Neural progenitor cell (in vitro differentiated cells): ENCODE results near the gene TBC1D20. TPM values are rescaled to one million over a fixed set of nuclear protein-coding genes. Genes with fewer than 3 reads are reported as not detected.

ENCODE experiments used
- DNase-seq: peaks from one replicate; pipeline ENCODE4 v3.0.0-alpha.2; 2016; ENCODE audit warnings: low spot score
- H2AFZ ChIP-seq: fragments of 200-600 bp; sonication (generic); replicated peaks from 2 replicates; pipeline ENCODE4 v1.6.1; 2016; ENCODE audit warnings: antibody characterized with exemption
- H3F3A ChIP-seq: fragments of 200-600 bp; sonication (generic); 2 replicates; pipeline ENCODE4 v1.6.1; 2016; ENCODE audit warnings: antibody characterized with exemption, low read depth
- H3K27ac ChIP-seq: fragments of 200-600 bp; sonication (generic); 2 replicates; pipeline ENCODE4 v1.5.1; 2016; ENCODE audit warnings: mild to moderate bottlenecking
- H3K27me3 ChIP-seq: fragments of 200-600 bp; sonication (generic); 2 replicates; pipeline ENCODE4 v1.6.1; 2016; ENCODE audit warnings: mild to moderate bottlenecking, moderate library complexity
- H3K36me3 ChIP-seq: fragments of 200-600 bp; sonication (generic); 2 replicates; pipeline ENCODE4 v1.5.1; 2016
- H3K4me1 ChIP-seq: fragments of 200-600 bp; sonication (generic); 2 replicates; pipeline ENCODE4 v1.6.1; 2016; ENCODE audit warnings: mixed run types
- H3K4me2 ChIP-seq: fragments of 200-600 bp; sonication (generic); 2 replicates; pipeline ENCODE4 v1.6.1; 2016
- H3K4me3 ChIP-seq: fragments of 200-600 bp; sonication (generic); 2 replicates; pipeline ENCODE4 v1.5.1; 2016
- H3K79me2 ChIP-seq: fragments of 200-600 bp; sonication (generic); 2 replicates; pipeline ENCODE4 v1.6.1; 2016; ENCODE audit warnings: low read depth
- H3K9ac ChIP-seq: fragments of 200-600 bp; sonication (generic); 2 replicates; pipeline ENCODE4 v1.6.1; 2016
- H3K9me3 ChIP-seq: fragments of 200-600 bp; sonication (generic); 2 replicates; pipeline ENCODE4 v1.5.1; 2016; ENCODE audit warnings: low read depth
- H4K20me1 ChIP-seq: fragments of 200-600 bp; sonication (generic); 2 replicates; pipeline ENCODE4 v1.6.1; 2016; ENCODE audit warnings: low read depth
- H3K27ac Mint-ChIP-seq: 3 replicates; pipeline ENCODE4 v1.8.0; 2021; ENCODE audit warnings: mixed read lengths
- H3K27me3 Mint-ChIP-seq: 2 replicates; pipeline ENCODE4 v1.8.0; 2022; ENCODE audit warnings: low read depth, mild to moderate bottlenecking, inconsistent platforms, moderate library complexity, mixed read lengths; ENCODE audit not compliant: insufficient read depth
- H3K36me3 Mint-ChIP-seq: 3 replicates; pipeline ENCODE4 v1.8.0; 2021; ENCODE audit warnings: mixed read lengths
- H3K4me1 Mint-ChIP-seq: 3 replicates; pipeline ENCODE4 v1.8.0; 2021; ENCODE audit warnings: mixed read lengths
- H3K4me3 Mint-ChIP-seq: 3 replicates; pipeline ENCODE4 v1.8.0; 2021; ENCODE audit warnings: mild to moderate bottlenecking, moderate library complexity, mixed read lengths
- H3K9me3 Mint-ChIP-seq: 3 replicates; pipeline ENCODE4 v1.8.0; 2020; ENCODE audit warnings: mixed read lengths
- CTCF ChIP-seq: fragments of 200-600 bp; sonication (generic); IDR thresholded peaks from 2 replicates; pipeline ENCODE4 v1.5.1; 2017; ENCODE audit warnings: antibody characterized with exemption, mild to moderate bottlenecking
- EZH2 ChIP-seq: fragments of 200-600 bp; sonication (generic); IDR thresholded peaks from 2 replicates; pipeline ENCODE4 v1.6.1; 2017; ENCODE audit warnings: antibody characterized with exemption, mild to moderate bottlenecking, moderate library complexity
- EZH2phosphoT487 ChIP-seq: fragments of 200-600 bp; sonication (generic); IDR thresholded peaks from 2 replicates; pipeline ENCODE4 v1.6.1; 2017; ENCODE audit warnings: antibody characterized with exemption
- total RNA-seq: library from RNA; depleted of rRNA; stranded (reverse); fragments of >200 nt; gene quantifications from 2 replicates; pipeline ENCODE4 v1.2.3, GENCODE V29; 2015; ENCODE audit warnings: low replicate concordance

TBC1D20 gene
- total RNA-seq, 1 donor from 2014 or later = 23.2 TPM

DNA sequence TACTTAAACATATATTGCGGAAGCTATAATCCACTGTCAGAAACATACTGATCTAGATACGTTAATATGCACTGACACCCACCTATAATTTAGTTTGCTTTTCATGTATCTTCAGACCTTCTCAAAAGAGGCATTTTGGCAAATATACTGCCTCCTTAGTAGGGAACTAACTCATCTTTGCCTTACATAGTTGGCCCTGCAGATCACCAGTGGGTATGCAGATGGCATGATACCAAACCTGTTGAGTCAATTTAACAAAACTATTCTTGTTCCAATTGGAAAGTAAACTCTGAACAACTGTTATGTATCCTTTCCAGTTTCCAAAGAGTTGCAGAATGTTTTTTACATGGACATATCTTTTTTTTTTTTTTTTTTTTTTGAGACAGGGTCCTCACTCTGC is 35.6 kb upstream of the TBC1D20 start:
- H2AFZ ChIP-seq = no peak overlapping the region
- no peak overlapping the region for H3K4me2 ChIP-seq
- peaks cover 5% of the 10 kb centered on the region for H4K20me1 ChIP-seq
- no peak overlapping the region for H3K4me3 ChIP-seq
- H3K9me3 Mint-ChIP-seq = no peaks in the 10 kb centered on the region
- H3K79me2 ChIP-seq = peaks cover 4% of the 10 kb centered on the region
- no peaks in the 10 kb centered on the region for H3F3A ChIP-seq
- H3K27ac ChIP-seq = no peak overlapping the region
- H3K4me1 ChIP-seq = no peaks in the 10 kb centered on the region
- H3K27ac Mint-ChIP-seq = no peak overlapping the region
- no peaks in the 10 kb centered on the region for H3K9me3 ChIP-seq
- TF ChIP-seq EZH2 (no peak), EZH2phosphoT487 (no peak), CTCF (no peak)
- no peaks in the 10 kb centered on the region for H3K4me1 Mint-ChIP-seq
- H3K4me3 Mint-ChIP-seq = no peak overlapping the region
- no peak for DNase-seq
- H3K36me3 ChIP-seq = peaks cover 23% of the 10 kb centered on the region
- no peaks in the 10 kb centered on the region for H3K27me3 ChIP-seq
- H3K9ac ChIP-seq = no peak overlapping the region
- no peaks in the 10 kb centered on the region for H3K27me3 Mint-ChIP-seq
- H3K36me3 Mint-ChIP-seq = peaks cover 30% of the 10 kb centered on the region

DNA sequence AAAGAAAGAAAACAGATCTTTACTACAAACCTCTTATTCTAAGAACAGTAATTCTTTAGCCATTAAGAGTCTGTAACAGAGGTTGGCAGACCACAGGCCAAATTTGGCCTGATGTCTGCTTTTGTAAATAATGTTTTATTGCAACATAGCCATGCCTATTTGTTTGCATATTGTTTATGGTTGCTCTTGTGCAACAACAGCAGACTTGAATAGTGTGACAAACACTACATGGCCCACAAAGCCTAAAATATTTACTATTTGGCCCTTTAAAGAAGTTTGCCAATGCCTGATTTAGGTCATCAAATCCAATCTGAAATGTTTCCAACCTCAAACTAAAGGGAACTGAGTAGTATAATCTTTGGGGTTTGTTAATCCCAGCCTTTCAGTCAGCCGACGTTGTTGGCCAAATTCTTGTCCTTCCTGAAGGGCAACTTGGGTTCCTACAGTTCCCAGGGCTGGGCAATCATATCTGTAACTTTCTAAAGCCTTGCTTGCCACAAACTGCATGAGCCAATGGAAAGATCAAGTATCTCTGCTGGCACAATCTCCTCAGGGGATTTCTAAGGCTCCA is 33.9 kb upstream of the TBC1D20 start:
- no peaks in the 10 kb centered on the region for H3K4me1 Mint-ChIP-seq
- TF ChIP-seq EZH2 (no peak), EZH2phosphoT487 (no peak), CTCF (no peak)
- H4K20me1 ChIP-seq = no peaks in the 10 kb centered on the region
- no peaks in the 10 kb centered on the region for H3K4me1 ChIP-seq
- peaks cover 32% of the 10 kb centered on the region for H3K36me3 Mint-ChIP-seq
- H3K36me3 ChIP-seq = peaks cover 19% of the 10 kb centered on the region
- no peak overlapping the region for H3K4me3 ChIP-seq
- H3K27ac Mint-ChIP-seq = no peak overlapping the region
- peaks cover 4% of the 10 kb centered on the region for H3K79me2 ChIP-seq
- H3K4me3 Mint-ChIP-seq = no peak overlapping the region
- no peaks in the 10 kb centered on the region for H3K9me3 ChIP-seq
- H3K27me3 Mint-ChIP-seq = no peaks in the 10 kb centered on the region
- no peak overlapping the region for H3K9ac ChIP-seq
- peaks cover 4% of the 10 kb centered on the region for H3F3A ChIP-seq
- no peaks in the 10 kb centered on the region for H3K27me3 ChIP-seq
- H3K27ac ChIP-seq = no peak overlapping the region
- H3K4me2 ChIP-seq = no peak overlapping the region
- H2AFZ ChIP-seq = no peak overlapping the region
- H3K9me3 Mint-ChIP-seq = no peaks in the 10 kb centered on the region
- no peak for DNase-seq

- TF ChIP-seq EZH2phosphoT487 (no peak), CTCF (no peak), EZH2 (no peak)
- Histone ChIP-seq H3K9me3 (no peaks in the 10 kb centered on the region), H4K20me1 (peaks cover 6% of the 10 kb centered on the region), H3F3A (peaks cover 4% of the 10 kb centered on the region), H3K4me2 (no peak overlapping the region), H3K4me1 (no peaks in the 10 kb centered on the region), H3K9ac (no peak overlapping the region), H3K27ac (no peak overlapping the region), H3K4me3 (no peak overlapping the region), H3K27me3 (no peaks in the 10 kb centered on the region), H3K79me2 (no peaks in the 10 kb centered on the region), H3K36me3 (peaks cover 32% of the 10 kb centered on the region), H2AFZ (no peak overlapping the region)
- H3K36me3 Mint-ChIP-seq = peaks cover 44% of the 10 kb centered on the region
- no peak for DNase-seq
- H3K27me3 Mint-ChIP-seq = no peaks in the 10 kb centered on the region
- H3K4me3 Mint-ChIP-seq = no peak overlapping the region
- H3K4me1 Mint-ChIP-seq = no peaks in the 10 kb centered on the region
- no peaks in the 10 kb centered on the region for H3K9me3 Mint-ChIP-seq
- no peak overlapping the region for H3K27ac Mint-ChIP-seq
Measured at GRCh38 chr20:492159-492558, 29.8 kb upstream of the TBC1D20 start.
